GM12864 (cell line): ENCODE data around the gene LUZP2.

Source experiments
- DNase-seq: peaks from one replicate; pipeline ENCODE4 v3.0.0-alpha.2; 2011; ENCODE audit warnings: low read depth
- H3K4me3 ChIP-seq: 2 replicates; pipeline ENCODE4 v1.5.1; 2011; ENCODE audit warnings: mild to moderate bottlenecking, low read depth, low read length, control low read depth
- TF ChIP-seq, protein P1 (sequence below): IDR thresholded peaks from 2 replicates; pipeline ENCODE4 v1.5.1; 2011; ENCODE audit warnings: low read depth, mild to moderate bottlenecking, moderate library complexity, low read length, control low read depth, inconsistent platforms; ENCODE audit errors: missing control alignments

The LUZP2 gene

DNA sequence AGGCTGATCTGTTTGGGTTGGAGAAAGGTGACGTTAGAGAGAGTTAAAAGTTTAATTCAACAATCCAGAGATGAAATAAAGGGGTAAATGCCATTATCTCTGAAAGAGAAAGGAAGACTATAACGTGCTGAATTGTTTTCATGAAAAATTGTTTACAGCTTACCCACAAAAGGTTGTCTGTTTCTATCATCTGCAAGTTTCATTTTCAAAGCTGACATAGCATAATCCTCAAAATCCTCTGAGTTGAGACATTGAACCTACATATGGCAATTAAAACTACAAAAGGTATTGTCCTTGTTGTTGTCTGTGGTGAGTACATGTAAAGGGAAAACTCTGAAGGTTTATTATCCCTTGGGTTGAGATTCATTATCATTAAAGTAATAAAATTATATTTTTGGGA, 569.9 kb downstream of the LUZP2 start:
- H3K4me3 ChIP-seq = no peak overlapping the region
- TF ChIP-seq, protein P1, sequence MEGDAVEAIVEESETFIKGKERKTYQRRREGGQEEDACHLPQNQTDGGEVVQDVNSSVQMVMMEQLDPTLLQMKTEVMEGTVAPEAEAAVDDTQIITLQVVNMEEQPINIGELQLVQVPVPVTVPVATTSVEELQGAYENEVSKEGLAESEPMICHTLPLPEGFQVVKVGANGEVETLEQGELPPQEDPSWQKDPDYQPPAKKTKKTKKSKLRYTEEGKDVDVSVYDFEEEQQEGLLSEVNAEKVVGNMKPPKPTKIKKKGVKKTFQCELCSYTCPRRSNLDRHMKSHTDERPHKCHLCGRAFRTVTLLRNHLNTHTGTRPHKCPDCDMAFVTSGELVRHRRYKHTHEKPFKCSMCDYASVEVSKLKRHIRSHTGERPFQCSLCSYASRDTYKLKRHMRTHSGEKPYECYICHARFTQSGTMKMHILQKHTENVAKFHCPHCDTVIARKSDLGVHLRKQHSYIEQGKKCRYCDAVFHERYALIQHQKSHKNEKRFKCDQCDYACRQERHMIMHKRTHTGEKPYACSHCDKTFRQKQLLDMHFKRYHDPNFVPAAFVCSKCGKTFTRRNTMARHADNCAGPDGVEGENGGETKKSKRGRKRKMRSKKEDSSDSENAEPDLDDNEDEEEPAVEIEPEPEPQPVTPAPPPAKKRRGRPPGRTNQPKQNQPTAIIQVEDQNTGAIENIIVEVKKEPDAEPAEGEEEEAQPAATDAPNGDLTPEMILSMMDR = no peak
- no peak for DNase-seq

DNA sequence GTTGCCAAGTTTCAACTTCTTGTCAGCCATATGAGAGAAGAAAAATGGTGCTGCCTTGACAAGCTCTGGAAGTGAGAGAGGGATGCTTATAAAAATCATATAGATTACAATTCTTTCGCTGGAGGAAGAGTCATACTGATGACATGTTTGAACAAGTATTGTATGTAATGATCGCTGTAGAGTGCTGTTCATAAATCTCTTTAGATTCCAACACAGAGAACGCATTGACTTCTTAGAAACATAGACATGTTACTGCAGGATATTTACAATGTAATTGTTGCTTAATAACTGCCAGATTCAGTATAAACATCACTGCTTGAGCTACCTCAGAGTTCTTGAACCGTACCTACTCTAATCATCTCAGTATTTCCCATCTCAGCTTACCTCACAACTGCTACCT, 571.6 kb downstream of the LUZP2 start:
- no peak for DNase-seq
- no peak overlapping the region for H3K4me3 ChIP-seq
- TF ChIP-seq, protein P1 = no peak

DNA sequence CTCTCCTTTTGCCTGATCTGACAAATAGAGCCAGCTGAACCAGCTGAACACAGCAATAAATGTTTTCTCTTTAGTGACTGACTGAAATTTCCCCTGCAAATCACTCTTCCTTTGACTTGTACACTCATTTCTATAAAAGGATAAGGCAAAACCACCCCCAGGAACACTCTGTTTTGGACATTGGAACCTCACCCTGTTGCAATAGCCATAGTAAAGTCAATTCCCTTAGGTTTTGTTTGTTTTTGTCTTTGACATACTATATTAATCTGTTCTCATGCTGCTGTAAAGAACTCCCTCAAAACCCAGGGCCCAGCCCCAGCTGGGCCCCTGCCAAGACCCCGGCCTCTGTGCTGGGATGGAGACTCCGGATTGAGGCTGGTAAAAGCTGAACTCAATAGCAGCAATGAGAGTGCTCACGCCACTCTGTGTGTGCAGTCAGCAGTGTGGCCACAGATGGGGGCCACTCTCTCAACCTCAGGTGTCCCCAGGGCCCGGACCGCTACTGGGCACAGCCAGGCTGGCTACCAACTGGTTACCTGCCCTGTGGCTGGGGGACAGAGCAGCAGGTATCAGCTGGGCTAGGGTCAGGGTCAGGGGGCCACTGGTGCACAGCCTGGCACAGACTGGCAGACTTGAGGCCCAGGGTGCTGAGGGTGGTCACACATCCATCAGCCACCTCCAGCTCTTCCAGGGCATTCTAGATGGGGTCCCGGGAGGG, 597.4 kb downstream of the LUZP2 start:
- TF ChIP-seq, protein P1 = no peak
- DNase-seq = no peak
- no peak overlapping the region for H3K4me3 ChIP-seq

DNA sequence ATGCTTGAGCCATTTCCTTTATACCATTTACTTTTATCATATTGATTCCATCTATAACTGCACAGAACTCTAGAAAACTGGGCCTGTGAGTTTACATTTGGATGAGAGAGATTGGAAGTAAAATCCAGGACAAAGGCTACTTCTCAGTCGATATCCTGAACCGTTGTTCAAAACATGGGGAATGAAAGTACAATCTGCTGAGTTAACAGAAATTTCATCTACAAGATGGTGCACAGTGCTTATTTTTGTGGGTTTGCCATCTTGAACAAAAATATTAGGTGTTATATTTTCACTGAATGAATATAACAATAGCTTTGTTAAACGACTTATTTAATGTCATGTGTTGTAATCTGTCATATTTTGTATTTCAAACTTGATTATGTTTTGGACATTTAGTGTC, 622.6 kb downstream of the LUZP2 start:
- no peak for DNase-seq
- TF ChIP-seq, protein P1 = no peak
- no peak overlapping the region for H3K4me3 ChIP-seq
